ENCODE data around the gene FBXO5.
"Not testable (repeated sequence)": the region's sequence is repeated elsewhere in the genome, so short reads cannot be mapped to it uniquely, and the experiment has no call there.

Gene FBXO5

DNA sequence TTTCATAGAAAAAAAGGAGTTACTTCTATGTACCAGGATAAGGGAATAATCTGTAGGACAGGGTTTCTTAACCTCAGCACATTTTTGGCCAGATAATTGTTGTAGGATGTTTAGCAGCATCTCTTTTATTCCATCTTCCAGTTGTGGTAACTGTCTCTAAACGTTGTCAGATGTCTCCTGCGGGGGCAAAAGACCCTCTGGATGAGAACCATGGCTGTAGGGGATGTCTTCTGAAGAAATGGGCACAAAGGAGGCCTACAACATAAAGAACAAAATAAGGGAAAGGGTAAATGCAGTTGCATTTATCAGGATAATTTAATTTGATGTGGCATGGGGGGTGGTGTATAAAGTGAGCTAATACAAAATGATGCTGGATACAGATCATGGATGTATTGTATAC, 4.1 kb upstream of the FBXO5 start:
- no peak for DNase-seq

DNA sequence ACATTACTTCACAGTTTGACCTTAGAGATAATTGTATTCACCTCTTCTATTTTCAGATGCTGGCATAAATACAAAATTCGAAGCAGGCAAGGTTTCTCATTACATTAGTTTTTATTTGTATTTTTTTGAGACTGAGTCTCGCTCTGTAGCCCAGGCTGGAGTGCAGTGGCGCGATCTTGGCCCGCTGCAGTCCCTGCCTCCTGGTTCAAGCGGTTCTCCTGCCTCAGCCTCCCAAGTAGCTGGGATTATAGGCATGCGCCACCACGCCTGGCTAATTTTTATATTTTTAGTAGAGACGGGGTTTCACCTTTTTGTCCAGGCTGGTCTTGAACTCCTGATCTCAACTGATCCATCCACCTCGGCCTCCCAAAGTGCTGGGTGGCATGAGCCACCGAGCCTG, 2.5 kb upstream of the FBXO5 start:
- not testable (repeated sequence) for DNase-seq

DNA sequence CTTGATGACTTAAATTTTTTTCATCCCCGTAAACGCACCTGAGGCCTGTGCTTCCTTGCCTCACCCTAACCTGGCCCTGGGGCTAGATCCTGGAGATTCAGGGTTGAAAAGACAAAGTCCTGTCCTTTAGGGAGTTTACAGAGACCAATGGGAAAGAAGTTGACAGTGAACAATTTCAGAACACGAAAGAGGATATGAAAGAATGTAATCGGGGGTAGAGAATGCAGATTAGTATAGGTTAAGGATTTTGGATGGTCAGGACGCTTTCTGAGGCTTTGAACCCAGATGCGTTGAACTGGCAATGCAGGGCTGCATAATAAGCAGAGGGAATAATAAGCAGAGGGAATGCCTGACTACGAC, 1.7 kb upstream of the FBXO5 start:
- DNase-seq = peak; percentile 28

DNA sequence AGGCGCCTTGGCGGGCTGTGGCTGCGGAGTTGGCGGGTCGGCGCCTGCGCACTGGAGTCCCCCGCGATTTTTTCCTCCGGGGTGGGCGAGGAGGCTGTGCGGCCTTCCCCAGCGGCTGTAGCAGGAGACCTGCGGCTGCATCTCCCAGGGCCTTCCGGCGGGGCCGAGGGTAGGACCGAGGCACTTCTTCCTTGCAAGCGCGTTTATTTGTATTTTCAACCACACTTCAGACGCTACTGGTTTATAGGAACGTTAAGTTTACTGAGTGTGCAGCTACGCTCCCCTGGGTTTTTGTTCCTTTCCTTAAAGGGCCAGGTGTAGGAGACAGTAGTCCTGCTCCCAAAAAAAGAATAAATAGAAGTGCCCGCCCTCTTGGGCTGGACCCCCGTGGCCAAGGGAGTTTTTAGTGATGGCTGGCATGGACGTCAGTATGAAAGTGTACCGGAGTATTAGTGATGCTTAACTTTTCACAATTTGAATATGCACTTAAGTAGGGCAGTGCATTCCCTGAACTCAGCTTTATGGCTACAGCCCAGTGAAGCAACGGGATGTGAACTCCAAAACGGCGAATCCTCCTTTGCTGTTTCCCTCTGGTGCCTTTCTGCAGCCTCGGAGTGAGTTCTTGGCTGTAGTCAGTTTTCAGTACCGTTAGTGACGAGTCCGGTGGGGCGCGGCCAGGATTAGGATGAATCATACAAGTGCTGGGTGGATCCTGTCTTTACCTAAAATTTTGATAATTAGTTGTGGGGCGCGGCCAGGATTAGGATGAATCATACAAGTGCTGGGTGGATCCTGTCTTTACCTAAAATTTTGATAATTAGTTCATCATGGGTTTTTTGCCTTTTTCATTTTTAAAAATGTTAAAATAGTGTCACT, 1.0 kb upstream of the FBXO5 start:
- DNase-seq = peak; percentile 63

DNA sequence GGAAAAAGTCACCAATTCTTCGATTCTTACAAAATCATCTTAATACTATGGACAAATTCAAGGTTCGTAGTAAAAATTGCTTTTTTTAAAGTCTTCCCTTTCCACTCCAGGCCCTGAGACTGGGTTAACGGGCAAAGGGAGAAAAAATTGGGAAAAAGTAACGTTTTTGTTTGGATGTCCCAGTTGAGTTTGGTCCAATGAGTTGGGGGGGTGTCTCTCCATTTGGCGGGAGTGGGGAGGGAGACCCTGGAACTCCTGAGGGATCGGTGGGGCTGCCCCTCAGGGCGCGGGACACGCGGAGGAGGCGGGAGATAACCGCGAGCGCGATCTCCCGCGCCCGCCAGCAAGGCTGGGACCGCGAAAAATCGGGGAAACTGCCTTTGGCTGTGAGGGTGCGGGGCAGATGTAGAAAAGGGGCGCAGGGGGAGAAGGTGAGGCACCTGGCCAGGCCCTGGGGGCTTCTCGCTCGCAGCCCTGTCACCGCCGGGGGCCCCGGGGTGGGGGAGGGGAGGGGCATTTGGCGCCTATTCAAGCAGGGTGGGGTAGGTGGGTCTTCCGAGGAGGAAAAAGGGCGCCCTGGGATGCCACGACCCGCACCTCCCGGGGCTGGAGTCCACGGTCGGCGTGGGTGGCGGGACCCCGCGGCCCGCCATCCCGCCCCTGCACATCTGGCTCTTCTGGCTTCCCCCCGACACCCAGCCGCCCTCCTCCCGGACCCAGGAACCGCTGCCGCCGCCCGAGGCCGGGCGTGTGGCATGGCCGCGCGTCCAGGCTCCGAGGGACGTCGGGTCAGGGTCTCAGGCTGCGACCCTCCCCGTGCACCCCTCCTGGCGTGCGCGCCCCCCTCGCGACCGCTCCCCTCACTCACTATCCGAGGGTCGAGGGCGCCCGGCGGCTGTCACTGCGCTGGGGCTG, 595 bp downstream of the FBXO5 start:
- peak; percentile 49 for DNase-seq

DNA sequence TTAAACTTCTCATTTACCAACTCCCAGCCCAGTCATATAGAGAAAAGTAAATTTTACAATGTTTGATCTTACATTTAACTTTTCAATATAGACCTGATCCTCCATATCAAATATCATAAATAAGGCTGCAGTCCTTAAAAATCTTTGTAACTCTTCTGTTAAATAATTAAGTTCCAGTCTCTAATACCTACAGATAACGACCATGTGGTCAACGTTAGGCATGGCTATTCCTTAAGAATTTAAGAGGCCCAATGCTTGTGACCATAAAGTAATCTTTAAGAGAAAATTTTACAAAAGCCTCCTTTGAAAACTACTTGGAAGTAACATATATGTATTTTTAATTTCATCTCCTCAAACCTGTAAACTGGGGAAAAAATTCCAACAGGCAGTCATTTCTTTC, 1.6 kb downstream of the FBXO5 start:
- no peak for DNase-seq

DNA sequence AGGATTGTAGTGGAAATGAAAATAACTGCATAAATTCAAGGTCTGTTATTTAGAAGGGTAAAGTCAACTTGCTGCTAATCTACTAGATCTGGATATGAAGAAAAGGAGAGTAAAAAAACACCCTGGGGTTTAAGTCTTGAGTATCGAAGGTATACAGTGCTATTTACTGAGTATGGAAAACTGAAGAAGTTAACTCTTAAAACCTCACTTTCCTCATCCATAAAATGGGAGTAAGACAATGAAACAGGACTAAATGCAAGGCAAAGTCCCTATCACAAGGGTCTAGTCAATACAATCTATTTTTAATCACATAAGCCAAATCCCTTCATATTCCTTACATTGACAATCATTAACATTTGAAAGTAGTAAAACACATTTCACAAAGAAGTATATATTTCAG, 2.2 kb downstream of the FBXO5 start:
- no peak for DNase-seq

DNA sequence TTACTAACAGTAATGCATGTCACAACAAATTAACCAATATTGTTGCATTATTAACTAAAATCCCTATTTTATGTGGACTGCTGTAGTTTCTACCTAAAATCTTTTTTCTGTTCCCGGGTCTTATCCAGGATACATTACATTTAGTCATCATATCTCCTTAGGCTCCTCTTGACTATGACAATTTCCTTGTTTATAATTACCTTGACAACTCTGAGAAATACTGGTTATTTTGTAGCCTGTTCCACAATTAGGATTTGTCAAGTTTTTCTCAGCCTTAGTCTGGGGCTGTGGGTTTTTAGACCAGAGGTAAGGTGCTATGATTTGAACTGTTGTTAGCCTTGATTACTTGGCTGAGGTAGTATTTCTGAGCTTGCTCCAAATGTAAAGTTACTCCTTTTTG, 3.7 kb downstream of the FBXO5 start:
- DNase-seq = peak; percentile 16

DNA sequence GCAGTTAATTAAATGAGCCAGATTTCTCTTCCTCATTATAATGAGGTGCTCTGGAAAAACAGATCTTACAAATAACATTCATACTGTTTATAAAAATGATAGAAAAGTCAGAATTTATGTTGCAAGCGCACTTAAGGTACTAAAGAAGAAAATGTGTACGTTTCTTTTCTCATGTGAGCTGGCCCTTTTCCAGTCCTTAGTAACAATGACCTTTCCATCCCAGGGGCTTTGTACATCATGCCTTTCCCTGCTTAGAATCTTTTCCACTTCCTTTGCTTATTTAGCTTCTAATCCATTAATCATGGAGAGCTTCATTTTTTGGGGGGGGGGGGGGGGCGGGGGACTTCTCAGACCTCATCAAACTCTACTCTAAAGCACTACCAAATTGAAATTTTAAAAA, 4.8 kb downstream of the FBXO5 start:
- DNase-seq = no peak

DNA sequence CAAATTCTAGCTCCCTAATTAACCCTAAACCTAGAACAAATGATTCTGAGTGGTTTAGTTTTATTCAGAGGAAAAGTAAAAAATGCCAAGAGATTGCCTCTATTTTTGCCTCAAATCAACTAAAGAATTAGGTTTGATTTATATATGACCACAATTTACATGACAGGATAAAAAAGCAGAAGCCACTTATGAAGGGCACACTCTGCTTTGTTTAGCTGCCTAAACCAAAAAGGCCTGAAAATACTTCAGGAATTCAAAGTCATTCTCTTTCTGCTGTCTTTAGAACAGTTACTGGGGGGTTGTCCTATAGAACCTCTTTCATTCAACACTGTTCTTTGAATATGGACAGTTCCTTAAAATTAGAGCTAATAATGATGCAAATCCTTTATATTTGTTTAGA, 5.3 kb downstream of the FBXO5 start:
- no peak for DNase-seq

DNA sequence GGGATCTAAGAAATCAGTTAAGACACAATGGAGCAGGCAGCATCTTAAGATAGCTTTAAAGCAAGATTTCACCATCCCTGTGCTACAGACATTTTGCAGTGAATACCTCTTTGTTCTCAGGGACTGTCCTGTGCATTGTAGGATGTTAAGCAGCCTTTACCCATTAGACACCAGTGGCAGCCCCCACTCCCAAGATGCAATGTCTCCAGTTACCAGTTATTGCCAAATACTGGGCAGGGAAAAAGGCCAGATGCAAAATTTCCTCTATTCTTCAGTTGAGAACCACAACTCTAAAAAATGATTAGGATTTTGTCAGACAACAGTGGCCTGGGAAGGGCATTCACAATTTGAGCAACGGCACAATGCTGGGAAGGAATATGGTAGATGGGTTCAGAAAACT, 6.1 kb downstream of the FBXO5 start:
- no peak for DNase-seq

DNA sequence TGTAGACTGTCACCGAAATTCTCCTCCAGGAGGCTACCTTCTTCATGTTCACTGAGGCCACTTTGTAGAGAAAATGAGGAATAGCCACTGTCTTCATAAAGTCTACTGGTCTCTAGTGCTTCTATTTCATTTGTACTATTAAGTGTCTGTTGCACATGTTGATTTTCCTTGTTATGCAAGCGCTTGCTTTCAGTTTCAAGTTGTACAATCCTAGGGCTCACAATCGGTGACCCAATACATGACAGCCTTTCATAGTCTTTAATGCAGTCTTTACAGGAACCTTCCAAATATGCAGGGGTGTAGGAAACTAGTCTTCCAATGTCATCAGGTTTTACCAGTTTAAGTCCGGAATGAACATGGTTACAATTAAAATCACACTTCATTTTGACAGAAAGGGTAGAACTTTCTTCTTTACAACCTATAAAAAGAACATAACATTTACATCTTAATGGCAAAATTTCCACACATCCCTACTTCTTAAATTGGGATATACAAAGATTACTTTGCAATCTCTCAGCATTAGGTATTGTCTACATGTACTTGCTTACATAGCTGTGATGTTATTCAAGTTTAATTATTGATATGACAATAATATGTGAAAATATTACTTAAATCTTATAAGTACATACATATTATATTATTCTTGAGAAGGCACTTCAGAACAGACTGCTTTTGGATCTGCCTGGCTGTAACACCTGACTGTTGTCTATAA, 7.5 kb downstream of the FBXO5 start:
- peak; percentile 2 for DNase-seq

DNA sequence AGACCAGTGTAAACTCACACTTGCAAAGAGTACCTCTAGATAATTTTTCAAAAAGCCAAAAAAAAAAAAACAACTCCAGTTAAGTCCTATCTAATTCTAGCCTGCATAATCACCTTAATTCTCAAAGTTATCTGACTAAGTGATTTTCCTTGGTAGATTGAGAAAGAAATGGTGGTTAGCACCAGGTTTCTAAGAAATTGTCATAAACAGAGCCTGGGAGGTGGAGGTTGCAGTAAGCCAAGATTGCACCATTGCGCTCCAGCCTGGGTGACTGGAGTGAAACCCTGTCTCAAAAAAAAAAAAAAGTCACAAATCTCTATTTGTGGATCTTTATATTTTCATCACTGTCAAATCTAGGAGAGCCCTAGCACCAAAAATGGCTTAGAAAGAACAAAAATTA, 8.9 kb downstream of the FBXO5 start:
- DNase-seq = no peak

DNA sequence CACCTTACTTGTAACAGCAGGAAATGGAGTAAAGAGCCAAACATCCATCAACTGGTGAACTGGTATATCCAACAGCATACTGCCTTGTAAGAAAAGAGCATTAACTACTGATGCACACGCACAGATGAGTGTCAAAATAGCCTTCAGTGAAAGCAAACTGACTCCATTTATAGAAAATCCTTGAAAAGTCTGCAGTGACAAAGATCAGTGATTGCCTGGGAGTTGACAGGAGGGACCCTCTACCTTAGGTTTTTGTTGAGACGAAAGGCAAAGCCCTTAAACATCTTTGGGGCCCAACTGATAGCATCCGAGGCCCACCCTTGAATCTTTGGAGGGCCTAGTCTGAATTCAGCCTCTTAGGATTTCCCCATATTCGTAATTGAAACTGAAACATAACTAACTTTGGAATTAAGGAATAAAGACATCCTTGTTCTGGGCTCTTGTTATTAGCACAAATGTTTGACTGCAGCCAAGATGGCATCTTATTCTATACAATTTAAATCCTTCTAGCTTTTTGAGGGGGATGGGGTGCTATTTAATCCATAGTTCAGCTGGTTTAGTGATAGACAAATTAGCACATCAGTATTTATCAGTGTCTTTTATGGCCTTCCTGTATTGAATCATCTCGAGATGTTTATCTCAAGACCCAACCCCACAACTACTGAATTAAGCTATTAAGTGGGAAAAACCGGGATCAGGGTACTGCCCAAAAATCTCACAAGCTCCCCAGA, 13.0 kb downstream of the FBXO5 start:
- DNase-seq = no peak

DNA sequence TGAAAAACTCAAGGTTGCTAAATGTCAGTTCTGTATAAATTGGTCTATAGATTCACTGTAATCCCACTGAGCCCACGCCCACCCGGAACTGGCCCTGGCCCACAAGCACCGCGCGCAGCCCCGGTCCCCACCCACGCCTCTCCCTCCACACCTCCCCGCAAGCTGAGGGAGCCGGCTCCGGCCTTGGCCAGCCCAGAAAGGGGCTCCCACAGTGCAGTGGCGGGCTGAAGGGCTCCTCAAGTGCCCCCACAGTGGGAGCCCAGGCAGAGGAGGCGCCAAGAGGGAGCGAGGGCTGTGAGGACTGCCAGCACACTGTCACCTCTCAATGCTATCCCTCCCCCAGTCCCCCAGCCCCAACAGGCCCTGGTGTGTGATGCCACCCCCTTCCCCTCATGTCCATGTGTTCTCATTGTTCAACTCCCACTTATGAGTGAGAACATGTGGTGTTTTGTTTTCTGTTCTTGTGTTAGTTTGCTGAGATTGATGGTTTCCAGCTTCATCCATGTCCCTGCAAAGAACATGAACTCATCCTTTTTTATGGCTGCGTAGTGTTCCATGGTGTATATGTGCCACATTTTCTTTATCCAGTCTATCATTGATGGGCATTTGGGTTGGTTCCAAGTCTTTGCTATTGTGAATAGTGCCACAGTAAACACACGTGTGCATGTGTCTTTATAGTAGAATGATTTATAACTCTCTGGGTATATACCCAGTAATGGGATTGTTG, 16.5 kb downstream of the FBXO5 start:
- DNase-seq = not testable (repeated sequence)

DNA sequence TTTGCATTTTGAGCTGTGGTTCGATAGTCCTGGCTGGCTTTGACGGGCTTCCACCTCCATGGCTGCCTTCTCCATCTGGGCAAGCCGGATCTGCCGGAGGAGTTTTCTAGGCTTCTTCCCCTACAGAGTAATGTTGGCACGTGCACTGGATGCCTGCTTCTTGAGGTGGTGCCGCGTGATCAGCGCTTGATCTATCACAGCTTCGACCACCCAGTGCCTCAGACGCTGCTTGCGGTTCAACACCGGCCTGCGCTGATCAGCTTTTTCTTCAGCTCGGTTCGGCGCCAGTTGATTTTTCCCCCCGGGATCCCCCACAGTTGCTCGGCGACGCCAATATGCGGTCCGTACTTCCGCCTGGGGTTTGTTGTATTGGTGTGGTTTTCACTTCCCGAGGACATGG, 23.5 kb downstream of the FBXO5 start:
- no peak for DNase-seq

DNA sequence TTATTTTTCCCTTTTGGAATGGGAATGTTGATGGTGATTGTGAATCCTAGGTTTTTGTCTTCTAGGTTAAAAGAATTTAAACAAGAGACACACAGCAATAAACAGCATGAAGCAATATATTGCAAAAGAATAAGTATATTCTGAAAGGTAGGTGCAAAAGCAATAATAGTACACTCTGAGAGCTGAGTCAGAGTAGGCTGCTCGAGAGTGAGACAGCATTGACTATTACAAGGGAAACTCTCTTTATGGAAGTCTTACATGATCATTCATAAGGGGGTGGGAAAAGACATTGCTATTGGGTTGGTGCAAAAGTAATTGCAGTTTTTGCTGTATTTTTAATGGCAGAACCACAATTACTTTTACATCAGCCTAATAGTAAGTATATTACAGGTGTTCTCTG, 25.0 kb downstream of the FBXO5 start:
- no peak for DNase-seq

DNA sequence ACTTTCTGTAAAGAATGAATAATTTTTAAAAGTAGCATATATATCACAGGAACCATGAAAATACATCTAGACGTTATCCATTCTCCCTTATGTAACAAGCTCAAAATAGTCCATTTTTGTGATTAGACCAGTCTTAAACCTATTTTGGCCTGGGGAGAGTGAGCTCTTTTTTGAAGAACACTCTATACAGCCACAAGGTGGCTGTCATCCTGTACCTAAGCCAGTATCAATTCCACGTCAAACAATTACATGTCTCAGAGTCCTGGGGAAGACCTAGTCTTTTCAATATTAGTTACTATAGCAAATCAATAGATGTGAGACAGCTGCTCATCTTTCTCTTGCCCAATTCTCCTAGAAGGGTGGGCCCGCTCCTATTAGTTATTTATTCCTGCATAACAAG, 28.4 kb downstream of the FBXO5 start:
- peak; percentile 6 for DNase-seq

DNA sequence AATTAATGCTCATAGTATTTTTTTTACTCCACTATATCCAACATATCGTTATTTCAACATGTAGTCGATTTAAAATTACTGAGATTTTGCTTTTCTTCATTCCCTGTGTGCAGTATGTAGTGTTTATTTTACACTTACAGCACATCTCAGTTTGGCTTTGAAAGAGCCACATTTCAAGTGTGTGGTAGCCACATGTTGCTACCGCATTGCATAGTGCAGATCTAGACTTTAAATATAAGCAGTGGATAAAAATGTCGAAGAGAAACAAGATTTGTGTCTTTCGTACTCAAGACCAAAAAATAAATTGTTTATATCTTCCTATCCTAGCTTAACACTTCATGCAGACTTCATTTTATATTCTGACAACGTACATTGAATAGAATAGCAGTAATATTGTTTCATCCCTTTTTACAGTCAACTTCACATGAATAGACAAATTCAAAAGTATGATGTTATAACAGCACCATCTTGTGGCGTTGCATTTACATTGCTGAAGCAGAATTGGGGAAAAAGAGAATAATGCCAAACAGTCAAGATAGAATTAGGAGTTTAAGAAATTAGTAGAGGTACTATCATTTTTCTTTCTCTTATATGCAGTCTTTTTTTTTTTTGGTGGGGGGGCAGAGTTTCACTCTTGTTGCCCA, 29.9 kb downstream of the FBXO5 start:
- DNase-seq = peak; percentile 61

DNA sequence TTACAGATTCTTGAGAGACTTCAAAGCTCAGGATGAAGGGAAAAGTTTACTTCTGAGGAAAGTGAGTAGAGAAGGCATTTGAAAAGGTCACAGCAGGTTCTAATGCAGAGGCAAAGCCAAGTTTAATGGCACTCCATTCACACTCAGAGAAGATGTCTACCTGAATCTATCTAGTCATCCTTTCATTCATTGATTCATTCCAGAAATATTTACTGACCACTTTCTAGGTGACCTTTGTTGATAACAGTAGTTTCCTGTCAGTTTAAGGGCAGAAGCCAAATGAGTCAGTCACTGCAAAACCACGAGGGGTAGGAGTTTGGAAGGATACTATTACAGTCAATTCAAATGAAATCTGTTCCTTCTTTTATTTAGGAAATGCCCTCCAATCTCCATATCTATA, 30.8 kb downstream of the FBXO5 start:
- DNase-seq = no peak

DNA sequence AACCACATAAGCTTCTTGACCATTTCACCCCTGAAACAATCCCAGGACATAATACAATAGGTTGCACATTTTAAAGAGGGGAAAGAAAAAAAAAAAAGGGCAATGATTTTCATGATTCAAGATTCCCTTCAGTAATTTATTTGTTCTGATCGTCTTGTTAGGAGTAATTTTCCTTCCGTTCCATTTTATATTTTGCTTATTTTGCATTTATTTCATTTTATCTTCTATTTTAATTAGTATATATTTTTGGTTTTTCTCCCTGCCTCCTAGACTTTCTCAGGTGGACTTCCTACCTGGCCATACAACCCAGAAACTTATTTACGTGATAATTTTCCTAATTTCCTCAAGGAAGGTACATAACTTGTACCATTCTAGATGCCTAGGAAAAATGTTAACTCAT, 32.6 kb downstream of the FBXO5 start:
- no peak for DNase-seq
